CD4-positive, alpha-beta T cell treated with Interleukin-6 at 100 ng/mL for 8 hours (primary cell): ENCODE results near the gene GDPGP1.
A peak's percentile ranks its signal among the peaks of the same experiment; 100 is the strongest.
"Not testable (repeated sequence)": the region's sequence is repeated elsewhere in the genome, so short reads cannot be mapped to it uniquely, and the experiment has no call there.

Experiments
- DNase-seq: peaks from one replicate; pipeline ENCODE4 v3.0.0-alpha.2; 2020; ENCODE audit warnings: mixed read lengths, low spot score

Gene GDPGP1

GRCh38 chr15:90234096-90234988 is at the start of gene GDPGP1:
Gene GDPGP1, plus strand, starts transcription at chr15:90234209. Its CDS starts 6,700 bp downstream, at chr15:90240909.
- DNase-seq = no peak

GRCh38 chr15:90184786-90185704 is 49.0 kb upstream of the GDPGP1 start:
- DNase-seq = peak; percentile 43

GRCh38 chr15:90187257-90187868 is 46.6 kb upstream of the GDPGP1 start:
- no peak for DNase-seq

- DNase-seq = not testable (repeated sequence)
Measured at GRCh38 chr15:90188065-90188464, 45.9 kb upstream of the GDPGP1 start.

GRCh38 chr15:90188914-90189748 is 44.9 kb upstream of the GDPGP1 start:
- DNase-seq = no peak

- no peak for DNase-seq
Measured at GRCh38 chr15:90189781-90190467, 44.1 kb upstream of the GDPGP1 start.

- DNase-seq = no peak
Measured at GRCh38 chr15:90190606-90191343, 43.2 kb upstream of the GDPGP1 start.

- DNase-seq = no peak
Measured at GRCh38 chr15:90191344-90191687, 42.7 kb upstream of the GDPGP1 start.

- DNase-seq = peak; percentile 36
Measured at GRCh38 chr15:90191794-90192509, 42.1 kb upstream of the GDPGP1 start.

- no peak for DNase-seq
Measured at GRCh38 chr15:90192961-90193786, 40.8 kb upstream of the GDPGP1 start.

GRCh38 chr15:90194655-90195054 is 39.4 kb upstream of the GDPGP1 start:
- DNase-seq = no peak

- DNase-seq = no peak
Measured at GRCh38 chr15:90200534-90201129, 33.4 kb upstream of the GDPGP1 start.

- DNase-seq = peak; percentile 69
Measured at GRCh38 chr15:90201130-90201943, 32.7 kb upstream of the GDPGP1 start, which contains the start of gene SEMA4B. Gene SEMA4B, plus strand, starts transcription at chr15:90201330. Its CDS starts 249 bp downstream, at chr15:90201579.

GRCh38 chr15:90201944-90202375 is 32.0 kb upstream of the GDPGP1 start:
- no peak for DNase-seq

- no peak for DNase-seq
Measured at GRCh38 chr15:90202929-90203328, 31.1 kb upstream of the GDPGP1 start.

GRCh38 chr15:90203473-90203872 is 30.5 kb upstream of the GDPGP1 start:
- DNase-seq = no peak

- no peak for DNase-seq
Measured at GRCh38 chr15:90203922-90204321, 30.1 kb upstream of the GDPGP1 start.
